CD8-positive, alpha-beta memory T cell (primary cell): ENCODE results near the gene NACA2. TPM values are rescaled to one million over a fixed set of nuclear protein-coding genes. Genes with fewer than 3 reads are reported as not detected.
"Not testable (repeated sequence)": the region's sequence is repeated elsewhere in the genome, so short reads cannot be mapped to it uniquely, and the experiment has no call there.

ENCODE experiments used
- CTCF ChIA-PET: fragments of 350-600 bp; sonication (Branson Sonifier 250); formaldehyde crosslinking; loops from one replicate; lab custom pipeline; 2021; ENCODE audit warnings: antibody characterized with exemption; lab: Charles Lee
- POLR2A ChIA-PET: fragments of 350-600 bp; sonication (Branson Sonifier 250); formaldehyde crosslinking; loops from one replicate; lab custom pipeline; 2021; ENCODE audit warnings: antibody characterized with exemption; lab: Charles Lee
- DNase-seq, 5 donors: peaks; one replicate each; pipeline versions ENCODE4 v3.0.0 to v3.0.0-alpha.2; 2020 to 2022; ENCODE audit warnings: mixed read lengths in 1 of 5
- H3K27ac ChIP-seq: one replicate; pipeline ENCODE4 v1.7.0; 2013; ENCODE audit warnings: low read depth, mild to moderate bottlenecking, low read length, moderate library complexity
- H3K27me3 ChIP-seq: 2 replicates; pipeline ENCODE4 v1.7.0; 2013; ENCODE audit warnings: low read length, mild to moderate bottlenecking; ENCODE audit not compliant: insufficient read depth, poor library complexity, severe bottlenecking
- H3K36me3 ChIP-seq: 2 replicates; pipeline ENCODE4 v1.7.0; 2013; ENCODE audit warnings: mild to moderate bottlenecking, low read length, moderate library complexity; ENCODE audit not compliant: insufficient read depth
- H3K4me1 ChIP-seq: 2 replicates; pipeline ENCODE4 v1.7.0; 2013; ENCODE audit warnings: mild to moderate bottlenecking, low read length, moderate library complexity; ENCODE audit not compliant: insufficient read depth
- H3K4me3 ChIP-seq: 2 replicates; pipeline ENCODE4 v1.7.0; 2013; ENCODE audit warnings: mild to moderate bottlenecking, low read length
- H3K9me3 ChIP-seq: 2 replicates; pipeline ENCODE4 v1.7.0; 2013; ENCODE audit warnings: mild to moderate bottlenecking, low read length
- H3K27ac Mint-ChIP-seq, 8 donors: one replicate each; pipeline ENCODE4 v1.8.0; 2020 to 2021; ENCODE audit warnings: mixed read lengths in 8 of 8, mild to moderate bottlenecking in 6 of 8, inconsistent platforms in 3 of 8, moderate library complexity in 3 of 8
- H3K27me3 Mint-ChIP-seq, 2 donors: one replicate each; pipeline ENCODE4 v1.8.0; 2020 to 2021; ENCODE audit warnings: mixed read lengths in 2 of 2, mild to moderate bottlenecking in 1 of 2, moderate library complexity in 1 of 2
- H3K36me3 Mint-ChIP-seq, 3 donors: one replicate each; pipeline ENCODE4 v1.8.0; 2020 to 2021; ENCODE audit warnings: mixed read lengths in 3 of 3, inconsistent platforms in 1 of 3, mild to moderate bottlenecking in 1 of 3
- H3K4me1 Mint-ChIP-seq, 3 donors: one replicate each; pipeline ENCODE4 v1.8.0; 2020 to 2021; ENCODE audit warnings: mixed read lengths in 3 of 3, inconsistent platforms in 1 of 3, mild to moderate bottlenecking in 1 of 3
- H3K4me3 Mint-ChIP-seq, 7 donors: one replicate each; pipeline ENCODE4 v1.8.0; 2020 to 2021; ENCODE audit warnings: mixed read lengths in 7 of 7, mild to moderate bottlenecking in 6 of 7, moderate library complexity in 4 of 7, inconsistent platforms in 2 of 7
- H3K9me3 Mint-ChIP-seq, 5 donors: one replicate each; pipeline ENCODE4 v1.8.0; 2020 to 2022; ENCODE audit warnings: mixed read lengths in 5 of 5, mild to moderate bottlenecking in 3 of 5, moderate library complexity in 2 of 5, inconsistent platforms in 1 of 5
- polyA plus RNA-seq: library from polyadenylated mRNA; unstranded; fragments of 300-500 nt; fragmentation: Illumina TruSeq; gene quantifications from one replicate; pipeline ENCODE4 v1.2.3, GENCODE V29; 2021
- total RNA-seq, 2 experiments: library from RNA; stranded (reverse); gene quantifications; one replicate each; pipeline ENCODE4 v1.2.3, GENCODE V29; 2021

The NACA2 gene
- total and polyA plus RNA-seq, 3 experiments from 2014 or later = not detected

GRCh38 chr17:61554209-61554608 is 36.8 kb downstream of the NACA2 start:
- H3K4me3 Mint-ChIP-seq = no peak overlapping the region
- peaks cover 0 to 8% (median 3%) of the 10 kb centered on the region in 3 donors for H3K4me1 Mint-ChIP-seq
- H3K9me3 ChIP-seq = no peaks in the 10 kb centered on the region
- no peaks in the 10 kb centered on the region for H3K27me3 ChIP-seq
- H3K4me1 ChIP-seq = no peaks in the 10 kb centered on the region
- H3K27me3 Mint-ChIP-seq = peaks cover 13 to 66% of the 10 kb centered on the region in 2 donors
- CTCF ChIA-PET = no interaction called here
- H3K36me3 ChIP-seq = no peaks in the 10 kb centered on the region
- H3K27ac ChIP-seq = no peak overlapping the region
- peaks cover 0 to 2% (median 0%) of the 10 kb centered on the region in 5 donors for H3K9me3 Mint-ChIP-seq
- H3K36me3 Mint-ChIP-seq = no peaks in the 10 kb centered on the region
- POLR2A ChIA-PET = no interaction called here
- no peak overlapping the region for H3K27ac Mint-ChIP-seq
- no peak overlapping the region for H3K4me3 ChIP-seq
- no peak for DNase-seq

GRCh38 chr17:61552560-61552959 is 38.5 kb downstream of the NACA2 start:
- H3K36me3 Mint-ChIP-seq, H3K27ac ChIP-seq, H3K4me1 Mint-ChIP-seq, POLR2A ChIA-PET, H3K4me3 ChIP-seq, H3K36me3 ChIP-seq, H3K9me3 Mint-ChIP-seq, H3K27me3 ChIP-seq, H3K27ac Mint-ChIP-seq, H3K4me1 ChIP-seq, CTCF ChIA-PET, H3K9me3 ChIP-seq, DNase-seq, H3K4me3 Mint-ChIP-seq: not testable (repeated sequence)
- peaks cover 13 to 68% of the 10 kb centered on the region in 2 donors for H3K27me3 Mint-ChIP-seq

- peaks cover 13 to 61% of the 10 kb centered on the region in 2 donors for H3K27me3 Mint-ChIP-seq
- H3K9me3 Mint-ChIP-seq = peaks cover 0 to 2% (median 0%) of the 10 kb centered on the region in 5 donors
- ChIA-PET POLR2A (no interaction called here), CTCF (no interaction called here)
- Histone ChIP-seq H3K4me3 (no peak overlapping the region), H3K27me3 (no peaks in the 10 kb centered on the region), H3K36me3 (no peaks in the 10 kb centered on the region), H3K4me1 (no peaks in the 10 kb centered on the region), H3K27ac (no peak overlapping the region), H3K9me3 (no peaks in the 10 kb centered on the region)
- no peaks in the 10 kb centered on the region for H3K36me3 Mint-ChIP-seq
- H3K27ac Mint-ChIP-seq = no peak overlapping the region
- H3K4me1 Mint-ChIP-seq = peaks cover 0 to 8% (median 3%) of the 10 kb centered on the region in 3 donors
- peak in 1 of 5 donors; percentile 4 for DNase-seq
- no peak overlapping the region for H3K4me3 Mint-ChIP-seq
These were observed 39.7 kb downstream of the NACA2 start for GRCh38 chr17:61551255-61551742.

GRCh38 chr17:61547113-61547512 is 43.9 kb downstream of the NACA2 start:
- Mint-ChIP-seq H3K4me3 (no peak overlapping the region), H3K9me3 (peaks cover 0 to 11% (median 4%) of the 10 kb centered on the region in 5 donors), H3K4me1 (no peaks in the 10 kb centered on the region), H3K27ac (no peak overlapping the region), H3K36me3 (no peaks in the 10 kb centered on the region), H3K27me3 (peaks cover 26 to 48% of the 10 kb centered on the region in 2 donors)
- no peak for DNase-seq
- no peaks in the 10 kb centered on the region for H3K27me3 ChIP-seq
- no peak overlapping the region for H3K27ac ChIP-seq
- no peaks in the 10 kb centered on the region for H3K9me3 ChIP-seq
- no peaks in the 10 kb centered on the region for H3K36me3 ChIP-seq
- no peaks in the 10 kb centered on the region for H3K4me1 ChIP-seq
- CTCF ChIA-PET = no interaction called here
- H3K4me3 ChIP-seq = no peak overlapping the region
- POLR2A ChIA-PET = no interaction called here

GRCh38 chr17:61545335-61545938 is 45.6 kb downstream of the NACA2 start:
- Mint-ChIP-seq H3K4me3 (no peak overlapping the region), H3K27ac (no peak overlapping the region), H3K9me3 (peaks cover 3 to 12% (median 11%) of the 10 kb centered on the region in 5 donors), H3K36me3 (no peaks in the 10 kb centered on the region), H3K27me3 (peaks cover 24 to 45% of the 10 kb centered on the region in 2 donors), H3K4me1 (no peaks in the 10 kb centered on the region)
- POLR2A ChIA-PET = no interaction called here
- DNase-seq = no peak
- CTCF ChIA-PET = no interaction called here
- Histone ChIP-seq H3K27ac (no peak overlapping the region), H3K36me3 (no peaks in the 10 kb centered on the region), H3K4me3 (no peak overlapping the region), H3K27me3 (no peaks in the 10 kb centered on the region), H3K4me1 (no peaks in the 10 kb centered on the region), H3K9me3 (no peaks in the 10 kb centered on the region)

- H3K27me3 Mint-ChIP-seq = peaks cover 18 to 44% of the 10 kb centered on the region in 2 donors
- Histone ChIP-seq H3K9me3 (no peaks in the 10 kb centered on the region), H3K4me3 (no peak overlapping the region), H3K36me3 (no peaks in the 10 kb centered on the region), H3K4me1 (no peaks in the 10 kb centered on the region), H3K27me3 (no peaks in the 10 kb centered on the region), H3K27ac (no peak overlapping the region)
- peaks cover 9 to 13% (median 11%) of the 10 kb centered on the region in 5 donors for H3K9me3 Mint-ChIP-seq
- DNase-seq = no peak
- no peak overlapping the region for H3K4me3 Mint-ChIP-seq
- H3K27ac Mint-ChIP-seq = no peak overlapping the region
- H3K4me1 Mint-ChIP-seq = no peaks in the 10 kb centered on the region
- no peaks in the 10 kb centered on the region for H3K36me3 Mint-ChIP-seq
- POLR2A ChIA-PET = no interaction called here
- CTCF ChIA-PET = no interaction called here
These were observed 47.1 kb downstream of the NACA2 start for GRCh38 chr17:61543786-61544415.

GRCh38 chr17:61542027-61542426 is 49.0 kb downstream of the NACA2 start:
- Mint-ChIP-seq H3K4me3 (no peak overlapping the region), H3K27ac (no peak overlapping the region), H3K4me1 (no peaks in the 10 kb centered on the region), H3K9me3 (peaks cover 9 to 13% (median 11%) of the 10 kb centered on the region in 5 donors), H3K27me3 (peaks cover 17 to 39% of the 10 kb centered on the region in 2 donors), H3K36me3 (no peaks in the 10 kb centered on the region)
- no peak overlapping the region for H3K27ac ChIP-seq
- no peaks in the 10 kb centered on the region for H3K27me3 ChIP-seq
- H3K36me3 ChIP-seq = no peaks in the 10 kb centered on the region
- ChIA-PET CTCF (no interaction called here), POLR2A (no interaction called here)
- H3K4me1 ChIP-seq = no peaks in the 10 kb centered on the region
- H3K9me3 ChIP-seq = no peaks in the 10 kb centered on the region
- no peak overlapping the region for H3K4me3 ChIP-seq
- DNase-seq = no peak

GRCh38 chr17:61540874-61541273 is 50.1 kb downstream of the NACA2 start:
- H3K4me1 Mint-ChIP-seq = peaks cover 0 to 6% (median 5%) of the 10 kb centered on the region in 3 donors
- ChIA-PET POLR2A (no interaction called here), CTCF (interaction anchor here (0.6 kb wide), 1 partner anchor 397 kb away, joined by 3 read pairs; no protein-coding TSS in a partner anchor)
- no peak overlapping the region for H3K27ac Mint-ChIP-seq
- no peaks in the 10 kb centered on the region for H3K4me1 ChIP-seq
- no peak overlapping the region for H3K27ac ChIP-seq
- H3K4me3 ChIP-seq = no peak overlapping the region
- peaks cover 6 to 13% (median 10%) of the 10 kb centered on the region in 5 donors for H3K9me3 Mint-ChIP-seq
- no peak for DNase-seq
- no peaks in the 10 kb centered on the region for H3K36me3 Mint-ChIP-seq
- peaks cover 17 to 33% of the 10 kb centered on the region in 2 donors for H3K27me3 Mint-ChIP-seq
- H3K4me3 Mint-ChIP-seq = no peak overlapping the region
- no peaks in the 10 kb centered on the region for H3K36me3 ChIP-seq
- no peaks in the 10 kb centered on the region for H3K27me3 ChIP-seq
- H3K9me3 ChIP-seq = no peaks in the 10 kb centered on the region
